HEK293T (cell line): ENCODE measurements around the gene CPVL.

ENCODE experiments used
- CTCF ChIA-PET: fragments of 350-600 bp; formaldehyde crosslinking; extraction: SDS; loops from one replicate; lab custom pipeline; 2021; ENCODE audit warnings: antibody characterized with exemption, inconsistent platforms; lab: Yijun Ruan, JAX
- POLR2A ChIA-PET: fragments of 350-600 bp; formaldehyde crosslinking; extraction: SDS; loops from one replicate; lab custom pipeline; 2020; ENCODE audit warnings: antibody characterized with exemption, inconsistent platforms; lab: Yijun Ruan, JAX
- DNase-seq: peaks from one replicate; pipeline ENCODE4 v3.0.0; 2012; ENCODE audit warnings: mixed read lengths; ENCODE audit errors: extremely low spot score
- ARNT ChIP-seq: fragments of 450-650 bp; IDR thresholded peaks from 2 replicates; pipeline ENCODE4 v1.6.1; 2017; ENCODE audit warnings: mild to moderate bottlenecking
- BHLHE40 ChIP-seq: fragments of 450-650 bp; IDR thresholded peaks from 2 replicates; pipeline ENCODE4 v1.6.1; 2016; ENCODE audit warnings: mild to moderate bottlenecking, moderate library complexity, borderline replicate concordance
- CTBP1 ChIP-seq: fragments of 450-650 bp; IDR thresholded peaks from 2 replicates; pipeline ENCODE4 v1.6.1; 2016; ENCODE audit warnings: borderline replicate concordance
- ELF4 ChIP-seq: fragments of 450-650 bp; IDR thresholded peaks from 2 replicates; pipeline ENCODE4 v1.6.1; 2017; ENCODE audit warnings: antibody characterized with exemption
- FOXA1 ChIP-seq: fragments of 450-650 bp; IDR thresholded peaks from 2 replicates; pipeline ENCODE4 v1.6.1; 2016; ENCODE audit warnings: mild to moderate bottlenecking
- FOXK2 ChIP-seq: fragments of 450-650 bp; IDR thresholded peaks from 2 replicates; pipeline ENCODE4 v1.6.1; 2016; ENCODE audit warnings: mild to moderate bottlenecking
- FOXM1 ChIP-seq: fragments of 450-650 bp; IDR thresholded peaks from 2 replicates; pipeline ENCODE4 v1.6.1; 2017; ENCODE audit warnings: mild to moderate bottlenecking, borderline replicate concordance
- HDGF ChIP-seq: fragments of 450-650 bp; IDR thresholded peaks from 2 replicates; pipeline ENCODE4 v1.6.1; 2017; ENCODE audit warnings: antibody characterized with exemption, borderline replicate concordance
- L3MBTL2 ChIP-seq: fragments of 450-650 bp; conservative IDR thresholded peaks from 2 replicates; pipeline ENCODE4 v1.6.1; 2016; ENCODE audit warnings: mild to moderate bottlenecking
- LEF1 ChIP-seq: fragments of 450-650 bp; IDR thresholded peaks from 2 replicates; pipeline ENCODE4 v1.6.1; 2017; ENCODE audit warnings: mild to moderate bottlenecking, borderline replicate concordance
- NFRKB ChIP-seq: fragments of 450-650 bp; IDR thresholded peaks from 2 replicates; pipeline ENCODE4 v1.6.1; 2016; ENCODE audit warnings: mild to moderate bottlenecking, moderate library complexity
- PKNOX1 ChIP-seq: fragments of 450-650 bp; IDR thresholded peaks from 2 replicates; pipeline ENCODE4 v1.6.1; 2016
- SP1 ChIP-seq: fragments of 450-650 bp; IDR thresholded peaks from 2 replicates; pipeline ENCODE4 v1.6.1; 2017
- SUZ12 ChIP-seq: fragments of 450-650 bp; IDR thresholded peaks from 2 replicates; pipeline ENCODE4 v1.6.1; 2016; ENCODE audit warnings: mild to moderate bottlenecking
- TARDBP ChIP-seq: fragments of 450-650 bp; IDR thresholded peaks from 2 replicates; pipeline ENCODE4 v1.6.1; 2016
- ZNF384 ChIP-seq: fragments of 450-650 bp; IDR thresholded peaks from 2 replicates; pipeline ENCODE4 v1.6.1; 2016

The CPVL gene

GRCh38 chr7:29035044-29035740 is 111.1 kb downstream of the CPVL start:
- POLR2A ChIA-PET, result no interaction called here
- DNase-seq, result no peak
- TF ChIP-seq BHLHE40, result no peak
- TF ChIP-seq FOXK2, result no peak
- TF ChIP-seq CTBP1, result no peak
- TF ChIP-seq PKNOX1, result no peak
- TF ChIP-seq ARNT, result no peak
- TF ChIP-seq SUZ12, result no peak
- no peak for TF ChIP-seq SP1
- TF ChIP-seq ZNF384, result no peak
- TF ChIP-seq TARDBP, result no peak
- TF ChIP-seq FOXM1, result no peak
- TF ChIP-seq LEF1, result no peak
- no peak for TF ChIP-seq ELF4
- CTCF ChIA-PET, result no interaction called here

DNA sequence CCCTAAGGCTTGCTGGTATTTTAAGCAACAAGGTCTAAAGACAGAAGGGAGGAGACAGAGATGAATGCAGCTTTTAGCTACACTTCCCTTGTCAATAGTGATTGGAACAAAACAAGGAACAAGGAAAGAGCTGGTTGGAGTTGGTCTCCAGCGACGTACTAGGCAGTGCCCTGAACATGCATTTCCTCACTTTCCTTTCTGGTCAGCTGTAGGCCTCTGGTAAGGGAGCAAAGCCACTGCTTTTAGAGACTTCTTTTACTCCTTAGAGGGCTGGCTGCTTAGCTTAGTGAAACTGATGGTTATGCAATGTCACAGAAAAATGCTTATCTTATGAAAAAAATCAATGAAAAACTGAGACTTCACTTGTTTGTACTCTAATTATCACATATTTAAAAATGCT is 112.8 kb downstream of the CPVL start:
- ChIA-PET CTCF (no interaction called here), POLR2A (no interaction called here)
- DNase-seq, result no peak
- no peak for TF ChIP-seq HDGF

GRCh38 chr7:29032146-29032545 is 114.2 kb downstream of the CPVL start:
- DNase-seq, result no peak
- no peak for TF ChIP-seq FOXK2
- no peak for TF ChIP-seq FOXM1
- TF ChIP-seq SUZ12, result no peak
- TF ChIP-seq BHLHE40, result no peak
- no peak for TF ChIP-seq L3MBTL2
- no peak for TF ChIP-seq LEF1
- no peak for TF ChIP-seq ARNT
- no peak for TF ChIP-seq SP1
- TF ChIP-seq PKNOX1, result no peak
- CTCF ChIA-PET, result no interaction called here
- POLR2A ChIA-PET, result no interaction called here

DNA sequence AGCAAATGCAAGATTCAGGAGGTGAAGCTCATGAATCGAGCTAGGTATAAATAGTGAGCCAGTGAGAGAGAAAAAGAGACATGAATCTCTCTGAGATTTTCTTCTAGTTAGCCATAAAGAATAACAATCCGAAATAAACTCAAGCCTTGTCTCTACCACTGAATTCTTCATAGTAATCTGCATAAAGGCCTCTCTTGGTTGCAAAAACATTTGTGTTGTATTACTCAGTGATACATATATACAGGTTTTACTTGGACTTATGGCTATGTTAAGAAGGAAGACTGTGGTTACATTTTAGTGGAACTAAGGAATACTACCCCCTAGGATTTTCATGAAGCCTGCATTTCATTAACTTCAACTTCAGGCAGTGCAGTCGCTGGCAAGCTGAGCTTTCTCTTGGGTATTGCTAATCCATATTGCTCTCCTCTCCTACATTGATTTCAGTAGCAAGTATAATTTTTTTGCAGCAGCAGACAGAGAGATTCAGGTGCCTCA is 115.5 kb downstream of the CPVL start:
- DNase-seq, result no peak
- TF ChIP-seq HDGF (no peak), FOXA1 (no peak), SUZ12 (no peak), LEF1 (no peak), ZNF384 (no peak), L3MBTL2 (no peak), PKNOX1 (no peak), FOXK2 (no peak), FOXM1 (no peak), ELF4 (no peak), TARDBP (no peak), CTBP1 (no peak), SP1 (no peak), BHLHE40 (no peak), ARNT (no peak), NFRKB (no peak)
- ChIA-PET CTCF (no interaction called here), POLR2A (no interaction called here)

- POLR2A ChIA-PET, result no interaction called here
- DNase-seq, result no peak
- CTCF ChIA-PET, result no interaction called here
- no peak for TF ChIP-seq PKNOX1
- TF ChIP-seq FOXA1, result no peak
- TF ChIP-seq CTBP1, result no peak
- no peak for TF ChIP-seq SUZ12
- no peak for TF ChIP-seq TARDBP
- no peak for TF ChIP-seq ARNT
- no peak for TF ChIP-seq FOXK2
- TF ChIP-seq HDGF, result no peak
- no peak for TF ChIP-seq SP1
- no peak for TF ChIP-seq ELF4
- TF ChIP-seq L3MBTL2, result no peak
- no peak for TF ChIP-seq BHLHE40
- no peak for TF ChIP-seq ZNF384
- TF ChIP-seq FOXM1, result no peak
These were observed 123.9 kb downstream of the CPVL start for GRCh38 chr7:29022291-29022988.

DNA sequence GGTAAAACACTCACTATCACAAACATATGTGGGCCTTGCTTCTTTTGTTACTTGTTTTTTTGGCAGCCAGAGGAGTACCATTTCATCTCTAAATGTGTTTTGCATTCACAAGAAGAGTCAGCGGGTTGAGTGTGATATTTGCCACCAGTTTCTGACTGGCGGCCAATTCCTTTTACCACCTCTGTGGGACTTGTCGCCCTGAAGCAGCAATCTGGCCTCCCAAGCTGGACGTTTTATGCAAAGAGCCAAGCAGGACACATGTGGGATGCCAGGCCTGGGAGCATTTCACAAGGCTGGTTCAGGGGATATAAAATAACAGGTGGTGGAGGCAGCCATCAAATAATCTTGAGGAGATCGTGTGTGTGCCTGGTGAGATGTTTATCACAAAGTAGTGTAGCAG is 126.4 kb downstream of the CPVL start:
- TF ChIP-seq SUZ12, result no peak
- no peak for TF ChIP-seq SP1
- TF ChIP-seq ZNF384, result no peak
- TF ChIP-seq L3MBTL2, result no peak
- TF ChIP-seq ELF4, result no peak
- no peak for TF ChIP-seq NFRKB
- TF ChIP-seq LEF1, result no peak
- no peak for TF ChIP-seq FOXK2
- POLR2A ChIA-PET, result no interaction called here
- no peak for DNase-seq
- CTCF ChIA-PET, result no interaction called here
